ENCODE measurements around the gene LYSMD2.

GRCh38 chr15:51706926-51707608 lies 30.4 kb downstream of the LYSMD2 start:
- TF ChIP-seq, protein P1, sequence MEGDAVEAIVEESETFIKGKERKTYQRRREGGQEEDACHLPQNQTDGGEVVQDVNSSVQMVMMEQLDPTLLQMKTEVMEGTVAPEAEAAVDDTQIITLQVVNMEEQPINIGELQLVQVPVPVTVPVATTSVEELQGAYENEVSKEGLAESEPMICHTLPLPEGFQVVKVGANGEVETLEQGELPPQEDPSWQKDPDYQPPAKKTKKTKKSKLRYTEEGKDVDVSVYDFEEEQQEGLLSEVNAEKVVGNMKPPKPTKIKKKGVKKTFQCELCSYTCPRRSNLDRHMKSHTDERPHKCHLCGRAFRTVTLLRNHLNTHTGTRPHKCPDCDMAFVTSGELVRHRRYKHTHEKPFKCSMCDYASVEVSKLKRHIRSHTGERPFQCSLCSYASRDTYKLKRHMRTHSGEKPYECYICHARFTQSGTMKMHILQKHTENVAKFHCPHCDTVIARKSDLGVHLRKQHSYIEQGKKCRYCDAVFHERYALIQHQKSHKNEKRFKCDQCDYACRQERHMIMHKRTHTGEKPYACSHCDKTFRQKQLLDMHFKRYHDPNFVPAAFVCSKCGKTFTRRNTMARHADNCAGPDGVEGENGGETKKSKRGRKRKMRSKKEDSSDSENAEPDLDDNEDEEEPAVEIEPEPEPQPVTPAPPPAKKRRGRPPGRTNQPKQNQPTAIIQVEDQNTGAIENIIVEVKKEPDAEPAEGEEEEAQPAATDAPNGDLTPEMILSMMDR (IDR thresholded peaks at IDR 0.05), result no peak
- no peak for TF ChIP-seq POLR2A (IDR thresholded peaks at IDR 0.05)

All from heart left ventricle (tissue), 13 donors.